Neural progenitor cell (in vitro differentiated cells): ENCODE data around the gene MCIDAS. TPM values are rescaled to one million over a fixed set of nuclear protein-coding genes. Genes with fewer than 3 reads are reported as not detected.

Source experiments
- DNase-seq: peaks from one replicate; pipeline ENCODE4 v3.0.0-alpha.2; 2016; ENCODE audit warnings: low spot score
- H2AFZ ChIP-seq: fragments of 200-600 bp; sonication (generic); replicated peaks from 2 replicates; pipeline ENCODE4 v1.6.1; 2016; ENCODE audit warnings: antibody characterized with exemption
- H3F3A ChIP-seq: fragments of 200-600 bp; sonication (generic); 2 replicates; pipeline ENCODE4 v1.6.1; 2016; ENCODE audit warnings: antibody characterized with exemption, low read depth
- H3K27ac ChIP-seq: fragments of 200-600 bp; sonication (generic); 2 replicates; pipeline ENCODE4 v1.5.1; 2016; ENCODE audit warnings: mild to moderate bottlenecking
- H3K27me3 ChIP-seq: fragments of 200-600 bp; sonication (generic); 2 replicates; pipeline ENCODE4 v1.6.1; 2016; ENCODE audit warnings: mild to moderate bottlenecking, moderate library complexity
- H3K36me3 ChIP-seq: fragments of 200-600 bp; sonication (generic); 2 replicates; pipeline ENCODE4 v1.5.1; 2016
- H3K4me1 ChIP-seq: fragments of 200-600 bp; sonication (generic); 2 replicates; pipeline ENCODE4 v1.6.1; 2016; ENCODE audit warnings: mixed run types
- H3K4me2 ChIP-seq: fragments of 200-600 bp; sonication (generic); 2 replicates; pipeline ENCODE4 v1.6.1; 2016
- H3K4me3 ChIP-seq: fragments of 200-600 bp; sonication (generic); 2 replicates; pipeline ENCODE4 v1.5.1; 2016
- H3K79me2 ChIP-seq: fragments of 200-600 bp; sonication (generic); 2 replicates; pipeline ENCODE4 v1.6.1; 2016; ENCODE audit warnings: low read depth
- H3K9ac ChIP-seq: fragments of 200-600 bp; sonication (generic); 2 replicates; pipeline ENCODE4 v1.6.1; 2016
- H3K9me3 ChIP-seq: fragments of 200-600 bp; sonication (generic); 2 replicates; pipeline ENCODE4 v1.5.1; 2016; ENCODE audit warnings: low read depth
- H4K20me1 ChIP-seq: fragments of 200-600 bp; sonication (generic); 2 replicates; pipeline ENCODE4 v1.6.1; 2016; ENCODE audit warnings: low read depth
- H3K27ac Mint-ChIP-seq: 3 replicates; pipeline ENCODE4 v1.8.0; 2021; ENCODE audit warnings: mixed read lengths
- H3K27me3 Mint-ChIP-seq: 2 replicates; pipeline ENCODE4 v1.8.0; 2022; ENCODE audit warnings: low read depth, mild to moderate bottlenecking, inconsistent platforms, moderate library complexity, mixed read lengths; ENCODE audit not compliant: insufficient read depth
- H3K36me3 Mint-ChIP-seq: 3 replicates; pipeline ENCODE4 v1.8.0; 2021; ENCODE audit warnings: mixed read lengths
- H3K4me1 Mint-ChIP-seq: 3 replicates; pipeline ENCODE4 v1.8.0; 2021; ENCODE audit warnings: mixed read lengths
- H3K4me3 Mint-ChIP-seq: 3 replicates; pipeline ENCODE4 v1.8.0; 2021; ENCODE audit warnings: mild to moderate bottlenecking, moderate library complexity, mixed read lengths
- H3K9me3 Mint-ChIP-seq: 3 replicates; pipeline ENCODE4 v1.8.0; 2020; ENCODE audit warnings: mixed read lengths
- CTCF ChIP-seq: fragments of 200-600 bp; sonication (generic); IDR thresholded peaks from 2 replicates; pipeline ENCODE4 v1.5.1; 2017; ENCODE audit warnings: antibody characterized with exemption, mild to moderate bottlenecking
- EZH2 ChIP-seq: fragments of 200-600 bp; sonication (generic); IDR thresholded peaks from 2 replicates; pipeline ENCODE4 v1.6.1; 2017; ENCODE audit warnings: antibody characterized with exemption, mild to moderate bottlenecking, moderate library complexity
- EZH2phosphoT487 ChIP-seq: fragments of 200-600 bp; sonication (generic); IDR thresholded peaks from 2 replicates; pipeline ENCODE4 v1.6.1; 2017; ENCODE audit warnings: antibody characterized with exemption
- total RNA-seq: library from RNA; depleted of rRNA; stranded (reverse); fragments of >200 nt; gene quantifications from 2 replicates; pipeline ENCODE4 v1.2.3, GENCODE V29; 2015; ENCODE audit warnings: low replicate concordance

MCIDAS gene
- total RNA-seq, 1 donor from 2014 or later = not detected

GRCh38 chr5:55232271-55232984 lies 5.3 kb upstream of the MCIDAS start:
- Mint-ChIP-seq H3K9me3 (no peaks in the 10 kb centered on the region), H3K27me3 (peaks cover 66% of the 10 kb centered on the region), H3K36me3 (no peaks in the 10 kb centered on the region), H3K4me3 (peak overlapping the region; percentile 93), H3K4me1 (peaks cover 37% of the 10 kb centered on the region), H3K27ac (no peak overlapping the region)
- no peak overlapping the region for H3K9ac ChIP-seq
- peaks cover 49% of the 10 kb centered on the region for H4K20me1 ChIP-seq
- peak overlapping the region; percentile 87 for H3K4me2 ChIP-seq
- TF ChIP-seq EZH2 = peak; percentile 89
- TF ChIP-seq EZH2phosphoT487 = peak; percentile 95
- no peak for TF ChIP-seq CTCF
- H3K36me3 ChIP-seq = no peaks in the 10 kb centered on the region
- peak overlapping the region; percentile 58 for H3K4me3 ChIP-seq
- DNase-seq = peak; percentile 75
- H2AFZ ChIP-seq = peak overlapping the region; percentile 88
- no peak overlapping the region for H3K27ac ChIP-seq
- peaks cover 24% of the 10 kb centered on the region for H3K4me1 ChIP-seq
- no peaks in the 10 kb centered on the region for H3K79me2 ChIP-seq
- H3K27me3 ChIP-seq = peaks cover 100% of the 10 kb centered on the region
- H3F3A ChIP-seq = peaks cover 42% of the 10 kb centered on the region
- no peaks in the 10 kb centered on the region for H3K9me3 ChIP-seq

- H3K4me1 Mint-ChIP-seq = peaks cover 37% of the 10 kb centered on the region
- H4K20me1 ChIP-seq = peaks cover 51% of the 10 kb centered on the region
- H3K9ac ChIP-seq = no peak overlapping the region
- peak; percentile 96 for TF ChIP-seq EZH2phosphoT487
- no peak for TF ChIP-seq CTCF
- peak; percentile 99 for TF ChIP-seq EZH2
- no peak overlapping the region for H3K27ac ChIP-seq
- no peak overlapping the region for H3K27ac Mint-ChIP-seq
- H3K36me3 ChIP-seq = no peaks in the 10 kb centered on the region
- peaks cover 43% of the 10 kb centered on the region for H3F3A ChIP-seq
- H3K9me3 ChIP-seq = no peaks in the 10 kb centered on the region
- peaks cover 100% of the 10 kb centered on the region for H3K27me3 ChIP-seq
- no peaks in the 10 kb centered on the region for H3K79me2 ChIP-seq
- peak overlapping the region; percentile 58 for H3K4me3 ChIP-seq
- peaks cover 25% of the 10 kb centered on the region for H3K4me1 ChIP-seq
- DNase-seq = no peak
- peak overlapping the region; percentile 87 for H3K4me2 ChIP-seq
- H2AFZ ChIP-seq = no peak overlapping the region
- peaks cover 64% of the 10 kb centered on the region for H3K27me3 Mint-ChIP-seq
- H3K9me3 Mint-ChIP-seq = no peaks in the 10 kb centered on the region
- no peaks in the 10 kb centered on the region for H3K36me3 Mint-ChIP-seq
- H3K4me3 Mint-ChIP-seq = peak overlapping the region; percentile 93
Observed at GRCh38 chr5:55231919-55232270, 4.8 kb upstream of the MCIDAS start.

GRCh38 chr5:55231029-55231918 lies 4.2 kb upstream of the MCIDAS start:
- H3F3A ChIP-seq = peaks cover 43% of the 10 kb centered on the region
- TF ChIP-seq EZH2 (no peak), CTCF (no peak), EZH2phosphoT487 (no peak)
- H3K4me3 ChIP-seq = peak overlapping the region; percentile 58
- peaks cover 57% of the 10 kb centered on the region for H4K20me1 ChIP-seq
- peak; percentile 52 for DNase-seq
- H3K9me3 Mint-ChIP-seq = no peaks in the 10 kb centered on the region
- peak overlapping the region; percentile 93 for H3K4me3 Mint-ChIP-seq
- H3K9ac ChIP-seq = no peak overlapping the region
- peaks cover 100% of the 10 kb centered on the region for H3K27me3 ChIP-seq
- H2AFZ ChIP-seq = no peak overlapping the region
- H3K9me3 ChIP-seq = no peaks in the 10 kb centered on the region
- no peaks in the 10 kb centered on the region for H3K79me2 ChIP-seq
- no peak overlapping the region for H3K27ac ChIP-seq
- H3K4me1 Mint-ChIP-seq = peaks cover 38% of the 10 kb centered on the region
- peaks cover 25% of the 10 kb centered on the region for H3K4me1 ChIP-seq
- H3K36me3 Mint-ChIP-seq = no peaks in the 10 kb centered on the region
- peaks cover 61% of the 10 kb centered on the region for H3K27me3 Mint-ChIP-seq
- H3K36me3 ChIP-seq = no peaks in the 10 kb centered on the region
- no peak overlapping the region for H3K27ac Mint-ChIP-seq
- peak overlapping the region; percentile 87 for H3K4me2 ChIP-seq
